Measurements from ENCODE around the gene IRF2. TPM values are rescaled to one million over a fixed set of nuclear protein-coding genes. Genes with fewer than 3 reads are reported as not detected.
"Not testable (repeated sequence)": the region's sequence is repeated elsewhere in the genome, so short reads cannot be mapped to it uniquely, and the experiment has no call there.

IRF2 gene
- polyA plus RNA-seq, 1 experiment, result 28.7 TPM

DNA sequence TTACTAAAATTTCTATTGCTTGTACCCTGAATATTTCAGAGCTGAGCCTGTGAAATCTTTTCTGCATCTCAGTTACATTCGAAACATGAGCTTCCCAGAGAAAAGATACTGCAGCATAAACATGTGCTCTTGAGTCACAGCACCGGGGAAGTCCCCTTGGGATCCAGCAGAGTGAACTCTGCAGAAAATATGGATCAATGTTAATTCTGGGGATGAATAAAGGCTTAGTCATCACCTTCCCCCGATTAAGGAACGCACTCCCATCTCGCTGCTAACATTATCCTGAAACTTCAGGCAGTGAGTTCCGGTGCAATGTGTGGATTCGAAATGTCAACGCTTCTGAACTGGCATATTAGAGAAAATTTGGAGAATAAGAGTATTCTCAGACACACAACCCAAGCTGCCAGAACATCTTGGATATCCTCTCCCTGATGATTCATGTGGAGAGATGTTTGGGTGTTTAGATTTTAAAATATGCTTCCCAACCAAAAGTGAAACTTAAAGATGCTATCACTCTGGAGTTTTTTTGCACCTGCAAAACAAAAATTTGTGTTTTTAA, 90.8 kb downstream of the IRF2 start:
- TF ChIP-seq, protein P1, sequence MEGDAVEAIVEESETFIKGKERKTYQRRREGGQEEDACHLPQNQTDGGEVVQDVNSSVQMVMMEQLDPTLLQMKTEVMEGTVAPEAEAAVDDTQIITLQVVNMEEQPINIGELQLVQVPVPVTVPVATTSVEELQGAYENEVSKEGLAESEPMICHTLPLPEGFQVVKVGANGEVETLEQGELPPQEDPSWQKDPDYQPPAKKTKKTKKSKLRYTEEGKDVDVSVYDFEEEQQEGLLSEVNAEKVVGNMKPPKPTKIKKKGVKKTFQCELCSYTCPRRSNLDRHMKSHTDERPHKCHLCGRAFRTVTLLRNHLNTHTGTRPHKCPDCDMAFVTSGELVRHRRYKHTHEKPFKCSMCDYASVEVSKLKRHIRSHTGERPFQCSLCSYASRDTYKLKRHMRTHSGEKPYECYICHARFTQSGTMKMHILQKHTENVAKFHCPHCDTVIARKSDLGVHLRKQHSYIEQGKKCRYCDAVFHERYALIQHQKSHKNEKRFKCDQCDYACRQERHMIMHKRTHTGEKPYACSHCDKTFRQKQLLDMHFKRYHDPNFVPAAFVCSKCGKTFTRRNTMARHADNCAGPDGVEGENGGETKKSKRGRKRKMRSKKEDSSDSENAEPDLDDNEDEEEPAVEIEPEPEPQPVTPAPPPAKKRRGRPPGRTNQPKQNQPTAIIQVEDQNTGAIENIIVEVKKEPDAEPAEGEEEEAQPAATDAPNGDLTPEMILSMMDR (IDR thresholded peaks at IDR 0.05; ENCODE audit: insufficient read depth, low read depth, low read length), result no peak
- peak; percentile 85 for DNase-seq (ENCODE audit: low read depth)
- ChIA-PET CTCF (interaction anchor here (0.8 to 2.2 kb wide), 6 partner anchors 9 to 153 kb away, joined by 3 to 7 read pairs (median 4); no protein-coding TSS in a partner anchor), POLR2A (no interaction called here)
- peak overlapping the region; percentile 17 for H3K4me3 ChIP-seq (ENCODE audit: low read depth, low read length)
- peaks cover 7% of the 10 kb centered on the region for H3K36me3 ChIP-seq (ENCODE audit: control insufficient read depth, insufficient read depth, low read length)
- H3K27me3 ChIP-seq (ENCODE audit: control insufficient read depth, insufficient read depth, low read length), result no peaks in the 10 kb centered on the region

DNA sequence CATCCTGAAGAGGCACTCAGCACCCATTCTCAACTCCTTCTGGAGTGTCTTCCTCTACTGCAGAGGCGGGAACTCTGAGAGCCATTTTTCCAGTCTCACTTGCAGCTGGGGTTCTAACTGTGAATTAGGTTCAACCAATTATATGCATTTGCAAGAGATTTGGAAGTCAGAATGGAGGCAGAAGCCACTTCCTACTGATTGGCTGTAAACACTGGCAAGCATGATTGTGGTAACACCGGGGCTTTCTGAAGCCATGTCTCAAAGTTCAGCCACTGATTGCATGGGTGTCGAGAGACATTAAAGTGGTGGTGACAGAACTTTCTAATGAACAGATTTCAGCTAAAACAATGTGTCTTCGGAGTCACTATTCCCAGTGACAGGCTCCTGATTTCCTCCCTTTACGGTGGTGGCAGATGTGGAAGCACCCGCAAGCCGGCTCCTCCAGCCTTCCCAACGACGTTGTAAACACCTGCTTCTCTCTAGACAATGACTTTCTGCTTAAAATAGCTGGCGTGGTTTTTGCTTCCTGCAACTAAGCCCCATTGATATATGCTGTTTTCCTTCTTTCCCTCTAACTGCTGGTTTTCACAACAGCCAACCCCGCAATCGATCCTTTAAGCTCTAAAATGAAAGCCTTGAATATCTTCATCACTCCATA, 92.0 kb downstream of the IRF2 start:
- POLR2A ChIA-PET, result no interaction called here

DNA sequence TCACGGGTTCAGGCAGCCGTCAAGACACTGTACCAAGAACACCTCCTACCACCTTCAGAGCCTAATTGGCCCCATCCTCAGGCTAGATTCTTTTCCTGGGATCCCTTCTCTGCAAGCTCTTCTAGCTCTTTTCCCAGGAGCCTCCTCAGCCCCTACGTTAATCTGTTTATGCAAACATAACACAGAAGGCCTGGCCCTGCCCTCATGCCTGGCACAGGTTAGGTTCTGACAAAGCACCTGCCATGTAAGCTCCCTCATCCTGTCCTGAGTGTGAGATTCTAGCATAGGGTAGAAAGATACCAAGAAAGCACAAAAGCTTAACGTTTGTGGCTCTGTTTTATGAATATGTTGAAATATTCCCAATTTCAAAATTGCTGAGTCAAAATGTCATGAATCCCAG, 93.6 kb downstream of the IRF2 start:
- CTCF ChIA-PET, result interaction anchor here (0.8 kb wide), 1 partner anchor 13 kb away, joined by 3 read pairs; no protein-coding TSS in a partner anchor

More for the DNA sequence above, 92.0 kb downstream of the IRF2 start:
- no peak overlapping the region for H3K4me3 ChIP-seq (ENCODE audit: low read depth, low read length)
- TF ChIP-seq, protein P1 (IDR thresholded peaks at IDR 0.05; ENCODE audit: insufficient read depth, low read depth, low read length), result no peak
- H3K27me3 ChIP-seq (ENCODE audit: control insufficient read depth, insufficient read depth, low read length), result no peaks in the 10 kb centered on the region
- 0 out of 2 replicates have a peak, but pooled peaks cover 4% of the 10 kb centered on the region for H3K36me3 ChIP-seq (ENCODE audit: control insufficient read depth, insufficient read depth, low read length)
- CTCF ChIA-PET, result interaction anchor here (1.2 to 1.4 kb wide), 2 partner anchors 10 to 95 kb away, joined by 3 to 4 read pairs; no protein-coding TSS in a partner anchor
- no peak for DNase-seq (ENCODE audit: low read depth)

DNA sequence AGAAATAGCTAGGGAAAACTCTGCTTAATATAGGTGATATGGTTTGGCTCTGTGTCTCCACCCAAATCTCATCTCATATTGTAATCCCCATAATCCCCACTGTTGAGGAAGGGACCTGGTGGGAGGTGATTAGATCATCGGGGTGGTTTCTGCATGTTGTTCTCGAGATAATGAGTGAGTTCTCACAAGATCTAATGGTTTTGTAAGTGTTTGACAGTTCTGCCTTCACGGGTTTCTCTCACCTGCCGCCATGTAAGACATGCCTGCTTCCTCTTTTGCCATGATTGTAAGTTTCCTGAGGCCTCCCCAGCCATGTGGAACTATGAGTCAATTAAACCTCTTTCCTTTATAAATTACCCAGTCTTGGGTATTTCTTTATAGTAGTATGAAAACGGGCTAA, 94.1 kb downstream of the IRF2 start:
- CTCF ChIA-PET; POLR2A ChIA-PET; DNase-seq (ENCODE audit: low read depth); H3K27me3 ChIP-seq (ENCODE audit: control insufficient read depth, insufficient read depth, low read length); H3K36me3 ChIP-seq (ENCODE audit: control insufficient read depth, insufficient read depth, low read length); H3K4me3 ChIP-seq (ENCODE audit: low read depth, low read length): not testable (repeated sequence)

More for the DNA sequence above, 93.6 kb downstream of the IRF2 start:
- DNase-seq (ENCODE audit: low read depth), result no peak
- Histone ChIP-seq H3K27me3 (ENCODE audit: control insufficient read depth, insufficient read depth, low read length) (no peaks in the 10 kb centered on the region), H3K4me3 (ENCODE audit: low read depth, low read length) (no peak overlapping the region), H3K36me3 (ENCODE audit: control insufficient read depth, insufficient read depth, low read length) (no peaks in the 10 kb centered on the region)
- TF ChIP-seq, protein P1 (IDR thresholded peaks at IDR 0.05; ENCODE audit: insufficient read depth, low read depth, low read length), result no peak
- POLR2A ChIA-PET, result no interaction called here

DNA sequence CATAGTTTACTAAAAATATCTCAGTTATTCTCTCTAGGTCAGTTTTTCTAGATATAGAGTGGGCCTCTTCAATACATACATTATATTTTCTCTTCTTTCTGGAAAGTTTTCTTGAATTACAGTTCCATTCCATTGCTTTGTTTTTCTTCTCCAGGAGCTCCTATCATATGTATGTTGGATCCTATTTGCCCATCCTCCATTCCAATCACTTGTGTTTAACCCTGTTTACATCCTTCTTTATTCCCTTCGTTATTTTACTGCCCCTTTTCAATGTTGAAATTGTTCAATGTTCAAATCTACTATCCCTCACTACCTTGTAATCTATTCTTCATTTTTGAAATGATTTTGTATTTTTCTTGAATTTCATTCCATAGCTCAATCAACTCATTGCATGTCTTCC, 97.4 kb downstream of the IRF2 start:
- POLR2A ChIA-PET, result no interaction called here
- TF ChIP-seq, protein P1 (IDR thresholded peaks at IDR 0.05; ENCODE audit: insufficient read depth, low read depth, low read length), result no peak
- DNase-seq (ENCODE audit: low read depth), result no peak
- Histone ChIP-seq H3K4me3 (ENCODE audit: low read depth, low read length) (no peak overlapping the region), H3K36me3 (ENCODE audit: control insufficient read depth, insufficient read depth, low read length) (no peaks in the 10 kb centered on the region), H3K27me3 (ENCODE audit: control insufficient read depth, insufficient read depth, low read length) (no peaks in the 10 kb centered on the region)
- CTCF ChIA-PET, result interaction anchor here (0.6 to 0.7 kb wide), 2 partner anchors 344 to 891 kb away, joined by 3 read pairs; no protein-coding TSS in a partner anchor

Data from BJ (cell line).